SW480 (cell line): Measurements from ENCODE around the gene MAGI2.
"Not testable (repeated sequence)": the region's sequence is repeated elsewhere in the genome, so short reads cannot be mapped to it uniquely, and the experiment has no call there.

Experiments used
- DNase-seq: peaks from one replicate; pipeline ENCODE4 v3.0.0-alpha.2; 2016; ENCODE audit warnings: low spot score

The MAGI2 gene

GRCh38 chr7:79451580-79451979 is 1.9 kb downstream of the MAGI2 start:
- no peak for DNase-seq

GRCh38 chr7:79442766-79443165 is 10.7 kb downstream of the MAGI2 start:
- not testable (repeated sequence) for DNase-seq

GRCh38 chr7:79436378-79436777 is 17.1 kb downstream of the MAGI2 start:
- DNase-seq = no peak

GRCh38 chr7:79434867-79435266 is 18.6 kb downstream of the MAGI2 start:
- no peak for DNase-seq

GRCh38 chr7:79434098-79434497 is 19.4 kb downstream of the MAGI2 start:
- no peak for DNase-seq

- no peak for DNase-seq
These were observed 23.1 kb downstream of the MAGI2 start for GRCh38 chr7:79430391-79430790.

GRCh38 chr7:79425665-79426064 is 27.8 kb downstream of the MAGI2 start:
- DNase-seq = no peak

- DNase-seq = no peak
These were observed 31.7 kb downstream of the MAGI2 start for GRCh38 chr7:79421751-79422150.

GRCh38 chr7:79420464-79420863 is 33.0 kb downstream of the MAGI2 start:
- peak; percentile 57 for DNase-seq

- no peak for DNase-seq
These were observed 38.6 kb downstream of the MAGI2 start for GRCh38 chr7:79414910-79415309.

GRCh38 chr7:79412915-79413314 is 40.6 kb downstream of the MAGI2 start:
- DNase-seq = no peak

GRCh38 chr7:79412438-79412837 is 41.0 kb downstream of the MAGI2 start:
- DNase-seq = no peak

- no peak for DNase-seq
These were observed 43.1 kb downstream of the MAGI2 start for GRCh38 chr7:79410345-79410744.

- DNase-seq = no peak
These were observed 46.1 kb downstream of the MAGI2 start for GRCh38 chr7:79407351-79407750.

- no peak for DNase-seq
These were observed 47.1 kb downstream of the MAGI2 start for GRCh38 chr7:79406371-79406770.

GRCh38 chr7:79405368-79405767 is 48.1 kb downstream of the MAGI2 start:
- DNase-seq = no peak

- DNase-seq = no peak
These were observed 49.6 kb downstream of the MAGI2 start for GRCh38 chr7:79403879-79404278.

GRCh38 chr7:79403451-79403850 is 50.0 kb downstream of the MAGI2 start:
- DNase-seq = no peak

GRCh38 chr7:79401254-79401653 is 52.2 kb downstream of the MAGI2 start:
- DNase-seq = no peak

GRCh38 chr7:79400222-79400621 is 53.2 kb downstream of the MAGI2 start:
- DNase-seq = no peak

GRCh38 chr7:79398138-79398749 is 55.2 kb downstream of the MAGI2 start:
- DNase-seq = no peak

GRCh38 chr7:79386688-79387422 is 66.6 kb downstream of the MAGI2 start:
- no peak for DNase-seq

- DNase-seq = no peak
These were observed 71.5 kb downstream of the MAGI2 start for GRCh38 chr7:79381921-79382320.

GRCh38 chr7:79377097-79377496 is 76.4 kb downstream of the MAGI2 start:
- DNase-seq = no peak
